ENCODE measurements around the gene ARL16. TPM values are rescaled to one million over a fixed set of nuclear protein-coding genes. Genes with fewer than 3 reads are reported as not detected.

The ARL16 gene
- 47.4 and 74.6 TPM in 2 replicates for total RNA-seq (2014; rRNA removed; shearing (Covaris generic))

- DNase-seq, result peak; percentile 100
- H3K36me3 ChIP-seq (replicated peaks; ENCODE audit: control insufficient read depth, insufficient read depth, low read length), result peaks cover 19% of the 10 kb centered on the region
- peak within 1 kb of the TSS; percentile 97 for H3K4me3 ChIP-seq (ENCODE audit: insufficient read depth, low read depth, low read length)
- H3K27me3 ChIP-seq (ENCODE audit: control insufficient read depth, insufficient read depth, low read length), result no peaks in the 10 kb centered on the region
Observed at GRCh38 chr17:81683584-81684441, at the start of gene ARL16, which contains the start of gene HGS. ARL16 (minus strand) TSS chr17:81683797; CDS start chr17:81683753, 44 bp downstream. HGS (plus strand) TSS chr17:81684011; CDS start chr17:81684067, 56 bp downstream.

- no peak for DNase-seq
- Histone ChIP-seq H3K27me3 (ENCODE audit: control insufficient read depth, insufficient read depth, low read length) (no peaks in the 10 kb centered on the region), H3K36me3 (replicated peaks; ENCODE audit: control insufficient read depth, insufficient read depth, low read length) (no peaks in the 10 kb centered on the region), H3K4me3 (ENCODE audit: insufficient read depth, low read depth, low read length) (no peak overlapping the region)
Observed at GRCh38 chr17:81727324-81728031, 43.9 kb upstream of the ARL16 start.

DNA sequence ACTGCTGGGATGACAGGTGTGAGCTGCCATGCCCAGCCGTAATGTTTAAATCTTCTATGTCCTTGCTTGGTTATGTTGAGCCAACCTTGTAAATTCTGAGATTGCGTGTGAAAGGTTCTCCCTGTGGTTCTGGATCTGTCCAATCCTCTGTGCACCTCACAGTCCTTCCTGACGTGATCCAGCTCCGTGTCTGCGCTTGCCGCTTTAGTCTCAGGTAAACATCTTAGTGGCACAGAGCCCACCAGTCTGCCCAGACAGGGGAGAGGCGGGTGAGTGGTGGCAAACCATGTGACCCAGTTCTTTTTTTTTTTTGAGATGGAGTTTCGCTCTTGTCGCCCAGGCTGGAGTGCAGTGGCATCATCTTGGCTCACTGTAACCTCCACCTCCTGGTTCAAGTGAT, 42.4 kb upstream of the ARL16 start:
- DNase-seq, result no peak
- Histone ChIP-seq H3K27me3 (ENCODE audit: control insufficient read depth, insufficient read depth, low read length) (no peaks in the 10 kb centered on the region), H3K36me3 (replicated peaks; ENCODE audit: control insufficient read depth, insufficient read depth, low read length) (no peaks in the 10 kb centered on the region), H3K4me3 (ENCODE audit: insufficient read depth, low read depth, low read length) (no peak overlapping the region)

DNA sequence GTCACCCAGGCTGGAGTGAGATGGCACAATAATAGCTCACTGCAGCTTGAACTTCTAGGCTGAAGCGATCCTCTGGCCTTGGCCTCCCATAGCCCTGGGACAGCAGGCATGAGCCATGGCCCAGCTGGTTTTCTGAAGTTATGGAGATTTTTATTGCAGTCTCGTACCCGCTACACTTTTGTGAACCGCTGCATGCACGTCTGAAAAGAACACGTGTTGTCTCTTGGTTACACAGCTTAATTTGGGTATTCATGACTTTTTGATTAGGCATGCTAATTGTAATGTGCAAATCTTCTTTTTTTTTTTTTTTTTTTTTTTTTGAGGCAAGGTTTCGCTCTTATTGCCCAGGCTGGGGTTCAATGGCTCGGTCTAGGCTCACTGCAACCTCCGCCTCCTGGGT, 41.8 kb upstream of the ARL16 start:
- DNase-seq, result no peak
- no peaks in the 10 kb centered on the region for H3K27me3 ChIP-seq (ENCODE audit: control insufficient read depth, insufficient read depth, low read length)
- H3K4me3 ChIP-seq (ENCODE audit: insufficient read depth, low read depth, low read length), result no peak overlapping the region
- H3K36me3 ChIP-seq (replicated peaks; ENCODE audit: control insufficient read depth, insufficient read depth, low read length), result no peaks in the 10 kb centered on the region

GRCh38 chr17:81723651-81724209, 40.1 kb upstream of the ARL16 start:
- H3K4me3 ChIP-seq (ENCODE audit: insufficient read depth, low read depth, low read length), result no peak overlapping the region
- DNase-seq, result no peak

GRCh38 chr17:81722184-81723120, 38.9 kb upstream of the ARL16 start:
- Histone ChIP-seq H3K36me3 (replicated peaks; ENCODE audit: control insufficient read depth, insufficient read depth, low read length) (no peaks in the 10 kb centered on the region), H3K4me3 (ENCODE audit: insufficient read depth, low read depth, low read length) (no peak overlapping the region), H3K27me3 (ENCODE audit: control insufficient read depth, insufficient read depth, low read length) (no peaks in the 10 kb centered on the region)
- peak; percentile 82 for DNase-seq

More at GRCh38 chr17:81723651-81724209, 40.1 kb upstream of the ARL16 start:
- H3K27me3 ChIP-seq (ENCODE audit: control insufficient read depth, insufficient read depth, low read length), result no peaks in the 10 kb centered on the region
- H3K36me3 ChIP-seq (replicated peaks; ENCODE audit: control insufficient read depth, insufficient read depth, low read length), result no peaks in the 10 kb centered on the region

GRCh38 chr17:81720267-81721071, 36.9 kb upstream of the ARL16 start:
- no peak overlapping the region for H3K4me3 ChIP-seq (ENCODE audit: insufficient read depth, low read depth, low read length)
- H3K27me3 ChIP-seq (ENCODE audit: control insufficient read depth, insufficient read depth, low read length), result no peaks in the 10 kb centered on the region
- no peak for DNase-seq
- peaks cover 1% of the 10 kb centered on the region; the same call in 1 of the 2 replicates for H3K36me3 ChIP-seq (replicated peaks; ENCODE audit: control insufficient read depth, insufficient read depth, low read length)

DNA sequence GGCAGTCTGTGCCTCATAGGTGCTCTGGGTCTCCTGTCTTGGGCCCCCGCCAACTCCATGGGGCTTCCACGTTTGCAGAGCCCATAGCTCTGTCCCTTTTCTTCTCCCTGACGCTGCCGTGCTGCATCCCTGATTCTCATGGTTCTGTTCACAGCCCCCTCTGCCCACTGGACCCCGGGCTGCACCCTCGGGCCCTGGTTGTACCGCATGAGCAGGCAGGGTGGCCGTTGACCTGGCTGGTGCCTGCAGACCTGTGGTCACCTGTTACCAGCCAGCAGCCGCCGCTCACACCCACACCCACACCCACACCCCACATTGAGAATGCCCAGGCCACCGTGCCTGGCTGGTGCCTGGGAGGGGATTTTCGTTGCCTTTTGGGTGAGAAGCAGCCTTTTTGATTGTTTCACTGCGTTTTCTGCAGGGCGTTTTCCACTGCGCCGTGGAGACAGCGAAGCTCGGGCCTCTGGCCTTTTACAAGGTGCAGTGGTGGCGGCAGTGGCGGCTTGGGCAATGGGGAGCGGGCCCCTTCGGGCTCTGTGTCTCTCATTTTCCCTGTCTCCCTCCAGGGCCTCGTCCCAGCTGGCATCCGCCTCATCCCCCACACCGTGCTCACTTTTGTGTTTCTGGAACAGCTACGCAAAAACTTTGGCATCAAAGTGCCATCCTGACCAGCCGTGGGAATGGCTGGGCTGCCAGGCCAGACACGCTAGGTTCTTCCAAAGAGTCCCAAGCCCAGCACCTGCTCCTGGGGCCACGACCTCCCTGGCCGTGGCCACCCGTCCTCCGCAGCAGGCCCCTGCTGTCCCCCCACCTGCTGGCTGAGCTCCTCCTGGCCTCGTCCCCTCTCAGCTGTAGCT, 36.0 kb upstream of the ARL16 start:
- no peaks in the 10 kb centered on the region for H3K27me3 ChIP-seq (ENCODE audit: control insufficient read depth, insufficient read depth, low read length)
- no peak overlapping the region for H3K4me3 ChIP-seq (ENCODE audit: insufficient read depth, low read depth, low read length)
- H3K36me3 ChIP-seq (replicated peaks; ENCODE audit: control insufficient read depth, insufficient read depth, low read length), result peaks cover 1% of the 10 kb centered on the region
- DNase-seq, result no peak

DNA sequence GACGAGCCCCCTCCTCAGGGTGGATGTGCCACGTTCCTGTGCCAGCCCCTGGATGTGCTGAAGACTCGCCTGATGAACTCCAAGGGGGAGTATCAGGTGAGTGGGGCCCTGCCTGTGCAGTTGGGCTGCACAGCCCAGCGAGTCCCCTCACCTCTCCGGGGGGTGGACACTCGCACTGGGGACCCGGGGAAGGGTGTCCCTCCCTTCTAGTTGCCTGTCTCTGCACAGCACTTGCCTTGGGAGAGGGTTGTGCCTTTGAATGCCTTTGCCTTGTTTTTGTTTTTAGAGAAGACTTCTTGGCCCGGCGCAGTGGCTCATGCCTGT, 34.1 kb upstream of the ARL16 start:
- H3K36me3 ChIP-seq (replicated peaks; ENCODE audit: control insufficient read depth, insufficient read depth, low read length), result peaks cover 1% of the 10 kb centered on the region
- no peaks in the 10 kb centered on the region for H3K27me3 ChIP-seq (ENCODE audit: control insufficient read depth, insufficient read depth, low read length)
- no peak overlapping the region for H3K4me3 ChIP-seq (ENCODE audit: insufficient read depth, low read depth, low read length)
- DNase-seq, result no peak

GRCh38 chr17:81717049-81717765, 33.6 kb upstream of the ARL16 start:
- Histone ChIP-seq H3K4me3 (ENCODE audit: insufficient read depth, low read depth, low read length) (no peak overlapping the region), H3K27me3 (ENCODE audit: control insufficient read depth, insufficient read depth, low read length) (no peaks in the 10 kb centered on the region), H3K36me3 (replicated peaks; ENCODE audit: control insufficient read depth, insufficient read depth, low read length) (peaks cover 1% of the 10 kb centered on the region)
- DNase-seq, result no peak

DNA sequence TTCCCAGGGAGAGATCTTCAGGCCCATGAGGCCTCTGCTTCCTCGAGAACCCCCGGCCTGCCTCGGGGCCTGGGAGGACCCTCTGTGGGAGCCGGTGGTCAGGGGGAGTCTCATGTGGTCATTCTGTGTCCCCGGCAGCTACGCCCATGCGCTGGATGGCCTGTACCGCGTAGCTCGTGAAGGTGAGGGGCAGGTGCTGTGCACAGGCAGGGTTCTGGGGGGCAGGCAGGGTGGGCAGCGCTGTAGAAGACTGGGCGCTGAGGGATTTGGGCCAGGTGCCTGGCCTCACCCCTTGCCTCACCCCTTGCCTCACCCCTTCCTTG, 33.0 kb upstream of the ARL16 start:
- no peak for DNase-seq
- H3K36me3 ChIP-seq (replicated peaks; ENCODE audit: control insufficient read depth, insufficient read depth, low read length), result peaks cover 1% of the 10 kb centered on the region
- H3K27me3 ChIP-seq (ENCODE audit: control insufficient read depth, insufficient read depth, low read length), result no peaks in the 10 kb centered on the region
- no peak overlapping the region for H3K4me3 ChIP-seq (ENCODE audit: insufficient read depth, low read depth, low read length)

- H3K36me3 ChIP-seq (replicated peaks; ENCODE audit: control insufficient read depth, insufficient read depth, low read length), result peaks cover 1% of the 10 kb centered on the region
- DNase-seq, result no peak
- H3K4me3 ChIP-seq (ENCODE audit: insufficient read depth, low read depth, low read length), result no peak overlapping the region
- no peaks in the 10 kb centered on the region for H3K27me3 ChIP-seq (ENCODE audit: control insufficient read depth, insufficient read depth, low read length)
Observed at GRCh38 chr17:81715872-81716673, 32.5 kb upstream of the ARL16 start.
